ENCODE measurements around the gene PRR19. TPM values are rescaled to one million over a fixed set of nuclear protein-coding genes. Genes with fewer than 3 reads are reported as not detected.
A peak's percentile ranks its signal among the peaks of the same experiment; 100 is the strongest.

Gene PRR19
- total RNA-seq, 6 experiments from 2014 or later = 0.67 to 2.0 (median 0.86) TPM

DNA sequence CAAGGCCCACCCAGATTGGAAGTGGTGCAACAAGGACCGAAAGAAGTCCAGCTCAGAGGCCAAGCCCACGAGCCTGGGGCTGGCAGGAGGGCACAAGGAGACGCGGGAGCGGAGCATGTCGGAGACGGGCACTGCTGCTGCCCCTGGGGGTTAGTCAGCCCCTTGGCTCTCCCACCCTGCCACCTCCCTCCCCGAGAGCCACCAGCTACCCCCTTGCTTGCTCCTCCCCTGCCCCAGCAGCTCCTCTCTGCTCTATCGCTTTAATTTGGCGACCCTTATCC is 14.2 kb upstream of the PRR19 start:
- H3K27me3 Mint-ChIP-seq (ENCODE audit: insufficient read depth) = peaks cover 2% of the 10 kb centered on the region
- TF ChIP-seq, protein P1, sequence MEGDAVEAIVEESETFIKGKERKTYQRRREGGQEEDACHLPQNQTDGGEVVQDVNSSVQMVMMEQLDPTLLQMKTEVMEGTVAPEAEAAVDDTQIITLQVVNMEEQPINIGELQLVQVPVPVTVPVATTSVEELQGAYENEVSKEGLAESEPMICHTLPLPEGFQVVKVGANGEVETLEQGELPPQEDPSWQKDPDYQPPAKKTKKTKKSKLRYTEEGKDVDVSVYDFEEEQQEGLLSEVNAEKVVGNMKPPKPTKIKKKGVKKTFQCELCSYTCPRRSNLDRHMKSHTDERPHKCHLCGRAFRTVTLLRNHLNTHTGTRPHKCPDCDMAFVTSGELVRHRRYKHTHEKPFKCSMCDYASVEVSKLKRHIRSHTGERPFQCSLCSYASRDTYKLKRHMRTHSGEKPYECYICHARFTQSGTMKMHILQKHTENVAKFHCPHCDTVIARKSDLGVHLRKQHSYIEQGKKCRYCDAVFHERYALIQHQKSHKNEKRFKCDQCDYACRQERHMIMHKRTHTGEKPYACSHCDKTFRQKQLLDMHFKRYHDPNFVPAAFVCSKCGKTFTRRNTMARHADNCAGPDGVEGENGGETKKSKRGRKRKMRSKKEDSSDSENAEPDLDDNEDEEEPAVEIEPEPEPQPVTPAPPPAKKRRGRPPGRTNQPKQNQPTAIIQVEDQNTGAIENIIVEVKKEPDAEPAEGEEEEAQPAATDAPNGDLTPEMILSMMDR (IDR thresholded peaks at IDR 0.05) = no peak
- no peak overlapping the region for H3K4me3 Mint-ChIP-seq
- DNase-seq = no peak
- no peaks in the 10 kb centered on the region for H3K9me3 Mint-ChIP-seq
- peaks cover 20% of the 10 kb centered on the region for H3K4me1 Mint-ChIP-seq (ENCODE audit: low read depth)
- H3K27ac Mint-ChIP-seq = no peak overlapping the region
- peaks cover 6% of the 10 kb centered on the region; the same call in 1 of the 2 replicates for H3K36me3 Mint-ChIP-seq (ENCODE audit: low read depth)

DNA sequence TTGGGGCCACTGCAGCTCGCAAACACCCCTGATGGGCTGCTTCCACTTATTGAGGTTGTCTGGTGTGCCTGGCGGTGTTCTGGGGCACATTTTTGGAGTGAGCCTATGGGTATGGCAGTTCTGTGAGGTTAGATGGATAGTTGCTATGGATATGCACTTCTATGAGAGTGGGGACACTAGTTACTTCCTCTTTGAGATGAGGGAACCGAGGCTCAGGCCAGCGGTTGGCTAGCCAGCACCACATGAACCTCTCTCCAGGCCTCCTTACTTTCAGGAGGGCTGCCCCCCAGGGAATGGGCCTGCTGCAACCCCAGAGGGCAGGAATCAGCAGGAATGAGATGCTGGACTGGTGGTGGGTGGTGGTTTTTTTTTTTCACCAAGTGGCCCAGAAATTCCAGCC is 13.5 kb upstream of the PRR19 start:
- no peaks in the 10 kb centered on the region for H3K9me3 Mint-ChIP-seq
- DNase-seq = no peak
- TF ChIP-seq, protein P1 (IDR thresholded peaks at IDR 0.05) = no peak
- peaks cover 2% of the 10 kb centered on the region for H3K27me3 Mint-ChIP-seq (ENCODE audit: insufficient read depth)
- H3K4me1 Mint-ChIP-seq (ENCODE audit: low read depth) = peaks cover 20% of the 10 kb centered on the region
- no peak overlapping the region for H3K4me3 Mint-ChIP-seq
- peaks cover 9% of the 10 kb centered on the region; the same call in 1 of the 2 replicates for H3K36me3 Mint-ChIP-seq (ENCODE audit: low read depth)
- no peak overlapping the region for H3K27ac Mint-ChIP-seq

DNA sequence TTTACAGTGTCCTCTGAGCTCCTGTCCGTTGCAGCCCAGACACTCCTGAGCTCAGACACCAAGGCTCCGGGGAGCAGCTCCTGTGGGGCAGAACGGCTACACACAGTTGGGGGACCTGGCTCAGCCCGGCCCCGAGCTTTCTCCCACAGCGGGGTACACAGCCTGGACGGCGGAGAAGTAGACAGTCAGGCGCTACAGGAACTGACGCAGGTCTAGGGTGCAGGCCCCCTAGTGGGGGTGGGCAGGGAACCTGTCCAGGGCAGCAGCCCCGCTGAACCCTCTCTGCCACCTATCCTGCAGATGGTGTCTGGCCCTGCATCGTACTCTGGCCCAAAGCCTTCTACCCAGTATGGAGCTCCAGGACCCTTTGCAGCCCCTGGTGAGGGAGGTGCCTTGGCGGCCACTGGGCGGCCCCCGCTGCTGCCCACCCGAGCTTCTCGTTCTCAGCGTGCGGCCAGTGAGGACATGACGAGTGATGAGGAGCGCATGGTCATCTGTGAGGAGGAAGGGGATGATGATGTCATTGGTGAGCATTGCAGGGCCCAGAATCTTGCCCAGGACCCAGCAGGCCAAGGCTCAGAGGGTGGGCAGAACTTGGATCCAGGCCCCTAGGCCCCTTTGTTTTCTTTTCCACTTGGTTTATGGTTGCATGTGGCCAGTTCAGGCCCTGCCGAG is 12.9 kb upstream of the PRR19 start:
- DNase-seq = no peak
- TF ChIP-seq, protein P1 (IDR thresholded peaks at IDR 0.05) = peak; percentile 27; the same call in 1 of the 2 replicates
- Mint-ChIP-seq H3K4me3 (no peak overlapping the region), H3K4me1 (ENCODE audit: low read depth) (peaks cover 20% of the 10 kb centered on the region), H3K27me3 (ENCODE audit: insufficient read depth) (peaks cover 2% of the 10 kb centered on the region), H3K9me3 (no peaks in the 10 kb centered on the region), H3K36me3 (ENCODE audit: low read depth) (peaks cover 10% of the 10 kb centered on the region; the same call in 1 of the 2 replicates), H3K27ac (no peak overlapping the region)

DNA sequence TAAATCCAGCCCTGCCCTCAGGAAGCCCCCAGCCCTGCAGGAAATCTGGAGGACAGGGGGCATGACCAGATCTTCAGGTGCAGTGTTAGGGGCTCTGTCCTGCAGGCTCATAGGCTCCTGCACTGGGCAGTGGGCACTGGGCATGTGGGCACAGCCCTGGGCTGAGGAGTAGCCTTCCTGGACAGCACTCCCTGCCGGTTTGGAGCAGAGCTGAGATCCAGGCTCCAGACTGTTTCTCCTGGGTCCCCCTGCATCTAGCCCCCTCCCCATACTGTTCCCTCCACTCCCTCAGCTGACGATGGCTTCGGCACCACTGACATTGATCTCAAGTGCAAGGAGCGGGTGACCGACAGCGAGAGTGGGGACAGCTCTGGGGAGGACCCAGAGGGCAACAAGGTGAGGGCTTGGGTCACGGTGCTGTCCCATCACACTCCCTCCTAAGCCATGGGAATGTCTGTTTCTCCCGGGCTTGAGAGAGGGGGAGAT is 12.3 kb upstream of the PRR19 start:
- no peak overlapping the region for H3K27ac Mint-ChIP-seq
- H3K36me3 Mint-ChIP-seq (ENCODE audit: low read depth) = peaks cover 10% of the 10 kb centered on the region; the same call in 1 of the 2 replicates
- TF ChIP-seq, protein P1 (IDR thresholded peaks at IDR 0.05) = no peak
- H3K27me3 Mint-ChIP-seq (ENCODE audit: insufficient read depth) = peaks cover 2% of the 10 kb centered on the region
- no peak overlapping the region for H3K4me3 Mint-ChIP-seq
- H3K4me1 Mint-ChIP-seq (ENCODE audit: low read depth) = peaks cover 19% of the 10 kb centered on the region
- no peak for DNase-seq
- H3K9me3 Mint-ChIP-seq = no peaks in the 10 kb centered on the region

DNA sequence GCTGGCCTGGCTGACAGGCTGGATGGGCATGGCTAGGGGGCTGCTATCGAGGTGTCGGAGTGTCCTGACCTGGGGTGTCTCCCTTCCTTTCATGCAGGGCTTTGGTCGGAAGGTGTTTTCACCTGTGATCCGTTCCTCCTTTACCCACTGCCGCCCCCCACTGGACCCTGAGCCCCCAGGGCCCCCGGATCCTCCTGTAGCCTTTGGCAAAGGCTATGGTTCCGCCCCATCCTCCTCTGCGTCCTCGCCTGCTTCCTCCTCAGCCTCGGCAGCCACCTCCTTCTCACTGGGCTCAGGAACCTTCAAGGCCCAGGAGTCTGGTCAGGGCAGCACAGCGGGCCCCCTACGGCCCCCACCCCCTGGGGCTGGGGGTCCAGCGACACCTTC is 11.8 kb upstream of the PRR19 start:
- Mint-ChIP-seq H3K27me3 (ENCODE audit: insufficient read depth) (peaks cover 2% of the 10 kb centered on the region), H3K4me1 (ENCODE audit: low read depth) (peaks cover 13% of the 10 kb centered on the region), H3K27ac (no peak overlapping the region), H3K36me3 (ENCODE audit: low read depth) (peaks cover 10% of the 10 kb centered on the region; the same call in 1 of the 2 replicates), H3K4me3 (no peak overlapping the region), H3K9me3 (no peaks in the 10 kb centered on the region)
- DNase-seq = no peak
- TF ChIP-seq, protein P1 (IDR thresholded peaks at IDR 0.05) = no peak
